T-helper 2 cell treated with Interferon-gamma antibody and Interleukin-4, amounts not matched to agents 5 μg/mL and 100 μg/mL, for 36 hours (primary cell): Measurements from ENCODE around the gene SF3B1.
"Not testable (repeated sequence)": the region's sequence is repeated elsewhere in the genome, so short reads cannot be mapped to it uniquely, and the experiment has no call there.

Experiments
- DNase-seq: peaks from one replicate; pipeline ENCODE4 v3.0.0; 2021; ENCODE audit warnings: low spot score
- H3K27ac Mint-ChIP-seq: one replicate; pipeline ENCODE4 v1.8.0; 2021; ENCODE audit warnings: mild to moderate bottlenecking, mixed read lengths
- H3K27me3 Mint-ChIP-seq: one replicate; pipeline ENCODE4 v1.8.0; 2021; ENCODE audit warnings: low read depth, mixed read lengths
- H3K36me3 Mint-ChIP-seq: one replicate; pipeline ENCODE4 v1.8.0; 2021; ENCODE audit warnings: low read depth, mixed read lengths
- H3K4me1 Mint-ChIP-seq: one replicate; pipeline ENCODE4 v1.8.0; 2021; ENCODE audit warnings: low read depth, mixed read lengths
- H3K4me3 Mint-ChIP-seq: one replicate; pipeline ENCODE4 v1.8.0; 2022; ENCODE audit warnings: mild to moderate bottlenecking, moderate library complexity, mixed read lengths
- H3K9me3 Mint-ChIP-seq: one replicate; pipeline ENCODE4 v1.8.0; 2021; ENCODE audit warnings: mixed read lengths

Gene SF3B1

DNA sequence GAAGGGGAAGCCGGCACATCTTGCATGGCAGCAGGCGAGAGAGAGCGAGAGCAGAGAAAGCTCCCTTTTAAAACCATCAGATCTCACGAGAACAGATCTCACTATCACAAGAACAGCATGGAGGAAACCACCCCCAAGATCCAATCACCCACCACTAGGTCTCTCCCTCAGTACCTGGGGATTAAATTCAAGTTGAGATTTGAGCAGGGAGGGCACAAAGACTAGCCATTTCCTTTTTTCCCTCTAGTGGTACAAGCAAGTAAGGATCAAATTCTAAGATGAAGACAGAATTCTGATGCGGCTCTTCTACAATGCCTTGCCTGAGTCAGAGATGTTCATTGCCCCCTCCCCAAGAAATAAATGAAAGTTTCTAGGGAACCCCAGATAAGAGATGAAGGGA is 78.7 kb downstream of the SF3B1 start:
- peaks cover 19% of the 10 kb centered on the region for H3K4me1 Mint-ChIP-seq
- no peak overlapping the region for H3K27ac Mint-ChIP-seq
- H3K4me3 Mint-ChIP-seq, result peak overlapping the region; percentile 11
- H3K27me3 Mint-ChIP-seq, result no peaks in the 10 kb centered on the region
- H3K9me3 Mint-ChIP-seq, result peaks cover 4% of the 10 kb centered on the region
- no peaks in the 10 kb centered on the region for H3K36me3 Mint-ChIP-seq
- DNase-seq, result no peak

- Mint-ChIP-seq H3K27me3 (no peaks in the 10 kb centered on the region), H3K9me3 (no peaks in the 10 kb centered on the region)
Measured at GRCh38 chr2:197354169-197354558, 80.7 kb downstream of the SF3B1 start.

DNA sequence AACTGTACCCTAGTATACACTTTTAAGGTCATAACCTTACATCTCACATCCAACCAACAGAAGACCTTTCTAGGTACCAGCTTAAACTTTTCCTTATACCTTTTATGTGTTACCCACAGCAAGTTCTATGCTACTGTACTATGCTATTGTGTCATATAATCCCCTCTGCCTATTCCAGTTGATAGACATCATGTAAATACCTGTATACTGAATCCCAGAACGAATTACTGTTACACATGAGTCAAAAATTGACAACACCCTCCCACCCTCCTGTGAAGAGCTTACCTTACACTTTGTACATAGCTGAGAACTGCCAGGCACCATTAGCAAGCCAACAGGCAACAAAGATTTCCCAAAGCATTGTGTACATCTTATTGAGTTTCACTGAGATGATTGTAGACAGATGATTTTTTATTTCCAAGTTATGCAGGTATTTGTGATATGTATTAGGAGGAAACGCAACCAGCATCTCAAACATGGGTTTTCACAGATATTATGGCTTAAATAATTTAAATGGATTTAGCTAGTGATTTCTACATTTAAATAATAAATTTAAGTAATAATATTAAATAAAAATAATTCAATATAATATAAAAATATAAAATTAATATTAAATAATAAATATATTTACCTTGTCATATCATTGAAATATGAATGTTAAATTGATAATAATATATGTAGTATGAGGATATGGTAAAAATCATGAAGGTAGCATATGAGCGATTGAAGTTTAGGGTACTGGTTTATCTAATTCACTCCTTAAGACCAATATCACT is 81.2 kb downstream of the SF3B1 start:
- Mint-ChIP-seq H3K36me3 (no peaks in the 10 kb centered on the region), H3K27ac (no peak overlapping the region), H3K4me1 (peaks cover 5% of the 10 kb centered on the region), H3K4me3 (no peak overlapping the region), H3K9me3 (no peaks in the 10 kb centered on the region), H3K27me3 (no peaks in the 10 kb centered on the region)
- no peak for DNase-seq

More at GRCh38 chr2:197354169-197354558, 80.7 kb downstream of the SF3B1 start:
- peaks cover 10% of the 10 kb centered on the region for H3K4me1 Mint-ChIP-seq
- H3K27ac Mint-ChIP-seq, result no peak overlapping the region
- no peak for DNase-seq
- peak overlapping the region; percentile 19 for H3K4me3 Mint-ChIP-seq
- no peaks in the 10 kb centered on the region for H3K36me3 Mint-ChIP-seq

GRCh38 chr2:197349699-197350098 is 85.1 kb downstream of the SF3B1 start:
- Mint-ChIP-seq H3K9me3 (no peaks in the 10 kb centered on the region), H3K4me1 (peaks cover 4% of the 10 kb centered on the region), H3K36me3 (no peaks in the 10 kb centered on the region)

DNA sequence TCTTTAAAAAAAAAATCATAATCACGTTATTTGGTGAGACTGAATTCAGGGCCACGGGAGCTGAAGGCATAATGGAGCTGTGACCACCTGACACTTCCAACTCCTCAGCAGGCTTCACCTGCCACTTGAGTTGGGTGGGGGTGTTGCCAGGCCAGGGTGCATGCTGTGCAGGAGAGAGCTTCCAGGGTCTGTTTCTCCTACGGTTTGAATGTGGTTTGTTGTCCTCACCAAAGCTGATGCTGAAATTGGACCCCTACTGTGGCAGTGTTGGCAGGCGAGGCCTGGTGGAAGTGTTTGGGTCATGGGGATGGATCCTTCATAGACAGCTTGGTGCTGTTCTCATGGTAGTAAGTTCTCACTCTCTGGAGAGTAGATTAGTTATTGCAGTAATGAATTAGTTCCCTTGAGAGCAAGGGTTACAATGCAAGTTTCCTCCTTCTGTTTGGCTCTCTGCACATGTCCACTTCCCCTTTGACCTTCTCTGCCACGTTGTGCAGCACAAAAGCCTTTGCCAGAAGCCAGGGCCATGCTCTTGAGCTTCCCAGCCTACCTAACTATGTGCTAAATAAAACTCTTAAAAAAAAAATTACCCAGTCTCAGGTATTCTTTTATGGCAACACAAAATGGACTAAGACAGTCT is 86.0 kb downstream of the SF3B1 start:
- no peak for DNase-seq
- Mint-ChIP-seq H3K27me3 (no peaks in the 10 kb centered on the region), H3K27ac (no peak overlapping the region), H3K4me1 (peaks cover 4% of the 10 kb centered on the region), H3K4me3 (no peak overlapping the region), H3K36me3 (no peaks in the 10 kb centered on the region), H3K9me3 (no peaks in the 10 kb centered on the region)

More at GRCh38 chr2:197349699-197350098, 85.1 kb downstream of the SF3B1 start:
- H3K4me3 Mint-ChIP-seq, result no peak overlapping the region
- DNase-seq, result no peak
- H3K27ac Mint-ChIP-seq, result no peak overlapping the region
- no peaks in the 10 kb centered on the region for H3K27me3 Mint-ChIP-seq

DNA sequence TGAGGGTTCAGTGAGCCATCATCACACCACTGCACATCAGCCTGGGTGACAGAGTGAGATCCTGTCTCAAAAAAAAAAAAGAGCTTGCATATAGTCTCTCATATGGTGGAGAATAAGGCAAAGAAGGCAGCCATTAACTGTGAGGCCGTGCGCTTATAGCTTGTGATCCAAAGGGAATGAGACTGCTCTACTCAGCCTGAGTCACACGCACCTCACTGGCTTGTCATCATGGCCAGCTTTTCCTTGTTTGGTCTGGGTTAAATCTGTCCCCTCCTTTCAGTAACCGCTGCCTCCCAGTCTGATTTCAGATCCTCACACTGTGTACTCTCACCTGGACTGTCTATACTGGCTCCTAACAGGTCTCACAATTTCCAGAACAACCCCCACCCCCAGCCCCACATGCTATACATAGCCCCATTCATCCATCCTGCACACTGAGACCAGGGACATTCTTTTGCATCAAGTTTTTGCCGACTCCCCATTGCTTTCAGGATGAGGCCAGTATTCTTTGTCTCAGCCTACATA is 88.9 kb downstream of the SF3B1 start:
- Mint-ChIP-seq H3K9me3 (no peaks in the 10 kb centered on the region), H3K36me3 (no peaks in the 10 kb centered on the region), H3K27ac (no peak overlapping the region), H3K4me1 (peaks cover 7% of the 10 kb centered on the region), H3K27me3 (no peaks in the 10 kb centered on the region), H3K4me3 (no peak overlapping the region)
- no peak for DNase-seq

DNA sequence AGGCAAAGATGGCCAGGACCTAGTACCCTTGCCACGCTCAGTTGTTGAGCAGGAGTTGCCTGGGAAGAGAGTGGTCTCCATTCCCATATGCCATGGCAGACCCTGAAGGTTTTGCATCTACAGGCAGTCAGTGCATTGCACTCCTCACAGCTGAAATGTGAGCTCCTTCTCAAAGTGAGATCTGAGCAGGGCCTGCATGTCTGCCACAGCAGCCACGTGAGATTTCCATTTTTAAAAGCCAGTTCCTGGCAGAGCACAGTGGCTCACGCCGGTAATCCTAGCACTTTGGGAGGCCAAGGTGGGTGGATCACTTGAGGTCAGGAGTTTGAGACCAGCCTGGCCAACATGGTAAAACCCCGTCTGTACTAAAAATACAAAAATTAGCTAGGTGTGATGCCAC is 90.9 kb downstream of the SF3B1 start:
- H3K9me3 Mint-ChIP-seq, H3K27ac Mint-ChIP-seq, H3K36me3 Mint-ChIP-seq, H3K4me3 Mint-ChIP-seq, H3K27me3 Mint-ChIP-seq, DNase-seq: not testable (repeated sequence)
- H3K4me1 Mint-ChIP-seq, result peaks cover 13% of the 10 kb centered on the region

DNA sequence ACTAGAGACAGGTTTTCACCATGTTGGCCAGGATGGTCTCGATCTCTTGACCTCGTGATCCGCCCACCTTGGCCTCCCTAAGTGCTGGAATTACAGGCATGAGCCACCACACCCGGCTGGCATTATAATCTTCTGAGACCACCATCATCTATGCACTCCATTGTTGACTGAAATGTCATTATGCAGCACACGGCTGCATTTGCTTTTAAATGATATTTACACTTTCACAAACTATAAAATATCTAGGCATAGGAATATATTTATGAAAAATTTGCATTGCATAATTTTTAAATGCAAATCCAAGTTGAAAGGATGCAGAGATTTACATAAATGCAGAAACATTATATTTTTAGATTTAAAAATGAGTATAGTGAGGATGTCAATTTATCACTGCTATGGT is 94.2 kb downstream of the SF3B1 start:
- no peaks in the 10 kb centered on the region for H3K9me3 Mint-ChIP-seq
- no peaks in the 10 kb centered on the region for H3K27me3 Mint-ChIP-seq
- H3K27ac Mint-ChIP-seq, result no peak overlapping the region

More for the DNA sequence above, 94.2 kb downstream of the SF3B1 start:
- Mint-ChIP-seq H3K36me3 (no peaks in the 10 kb centered on the region), H3K4me3 (no peak overlapping the region), H3K4me1 (peaks cover 13% of the 10 kb centered on the region)
- DNase-seq, result no peak
